GM12878 (cell line): Measurements from ENCODE around the gene ADCY10. TPM values are rescaled to one million over a fixed set of nuclear protein-coding genes. Genes with fewer than 3 reads are reported as not detected.
"Not testable (repeated sequence)": the region's sequence is repeated elsewhere in the genome, so short reads cannot be mapped to it uniquely, and the experiment has no call there.

Experiments used
- ATAC-seq: fragments of 200-7000 bp; cut with Tn5 transposase; 3 replicates; pipeline ENCODE4 v1.9.1; 2020; ENCODE audit warnings: mild to moderate bottlenecking, moderate library complexity
- BruUV-seq: library from RNA; stranded (reverse); fragments of 400-500 nt; replicated peaks from 2 replicates; lab custom pipeline; 2021; lab: Mats Ljungman, UMichigan
- CTCF ChIA-PET: fragments of 300-600 bp; sonication (Branson Sonifier 250); formaldehyde crosslinking; extraction: SDS; loops from one replicate; lab custom pipeline; 2021; ENCODE audit warnings: inconsistent platforms; lab: Yijun Ruan, JAX
- POLR2A ChIA-PET: fragments of 350-600 bp; formaldehyde crosslinking; extraction: SDS; loops from one replicate; lab custom pipeline; 2021; ENCODE audit warnings: inconsistent platforms; lab: Charles Lee
- RAD21 ChIA-PET: fragments of 300-600 bp; sonication (Branson Sonifier 250); formaldehyde crosslinking; loops from one replicate; lab custom pipeline; 2023; ENCODE audit warnings: antibody characterized with exemption; ENCODE audit not compliant: unreplicated experiment; lab: Charles Lee
- SMC1A ChIA-PET: fragments of 300-600 bp; sonication (Branson Sonifier 250); formaldehyde crosslinking; loops from one replicate; lab custom pipeline; 2023; ENCODE audit not compliant: unreplicated experiment, uncharacterized antibody; lab: Charles Lee
- DNase-seq: peaks from one replicate; pipeline ENCODE4 v3.0.0-alpha.2; 2011; ENCODE audit warnings: low read depth, low spot score
- FAIRE-seq: peaks from 3 replicates; lab custom pipeline; 2011; peaks lifted over from hg19 to GRCh38; lab: Jason Lieb, UNC
- H2AFZ ChIP-seq: 2 replicates; pipeline ENCODE4 v1.6.0; 2011; ENCODE audit warnings: low read depth, low read length, control low read depth; ENCODE audit not compliant: control insufficient read depth
- H3K27ac ChIP-seq: 2 replicates; pipeline ENCODE4 v1.5.1; 2011; ENCODE audit warnings: control low read depth; ENCODE audit not compliant: control insufficient read depth, insufficient read depth
- H3K27me3 ChIP-seq, 2 experiments: replicated peaks in 1 of 2; 2 replicates each; pipeline versions ENCODE4 v1.6.0 to v1.6.1; 2011; ENCODE audit warnings: low read length in 1 of 2; ENCODE audit not compliant: control insufficient read depth in 2 of 2, insufficient read depth in 2 of 2
- H3K36me3 ChIP-seq, 2 experiments: 2 replicates each; pipeline ENCODE4 v1.5.1; 2011; ENCODE audit warnings: low read length in 1 of 2; ENCODE audit not compliant: control insufficient read depth in 2 of 2, insufficient read depth in 2 of 2
- H3K4me1 ChIP-seq: 2 replicates; pipeline ENCODE4 v1.6.1; 2011; ENCODE audit warnings: mild to moderate bottlenecking, low read length, moderate library complexity, mixed read lengths; ENCODE audit not compliant: control insufficient read depth, insufficient read depth
- H3K4me2 ChIP-seq: 2 replicates; pipeline ENCODE4 v1.6.0; 2011; ENCODE audit warnings: control low read depth; ENCODE audit not compliant: control insufficient read depth, insufficient read depth
- H3K4me3 ChIP-seq: fragments of 200-600 bp; sonication (generic); 2 replicates; pipeline ENCODE4 v1.5.1; 2016
- H3K79me2 ChIP-seq: 2 replicates; pipeline ENCODE4 v1.6.0; 2011; ENCODE audit warnings: low read length; ENCODE audit not compliant: control insufficient read depth, insufficient read depth
- H3K9ac ChIP-seq: 2 replicates; pipeline ENCODE4 v1.8.0; 2011; ENCODE audit warnings: low read length, control low read depth, mixed read lengths; ENCODE audit not compliant: control insufficient read depth, insufficient read depth
- H3K9me3 ChIP-seq: replicated peaks from 3 replicates; pipeline ENCODE4 v1.5.1; 2011; ENCODE audit warnings: mild to moderate bottlenecking, low read length; ENCODE audit not compliant: control insufficient read depth, insufficient read depth
- H4K20me1 ChIP-seq: 2 replicates; pipeline ENCODE4 v1.6.0; 2011; ENCODE audit not compliant: control insufficient read depth, insufficient read depth
- BACH1 ChIP-seq: fragments of 450-650 bp; IDR thresholded peaks from 2 replicates; pipeline ENCODE4 v1.6.1; 2017; ENCODE audit warnings: mild to moderate bottlenecking, borderline replicate concordance
- CREM ChIP-seq: IDR thresholded peaks from 2 replicates; pipeline ENCODE4 v1.6.1; 2014; ENCODE audit warnings: antibody characterized with exemption, low read depth
- JUNB ChIP-seq: IDR thresholded peaks from 2 replicates; pipeline ENCODE4 v1.6.1; 2016; ENCODE audit warnings: antibody characterized with exemption, mild to moderate bottlenecking
- MTA3 ChIP-seq: IDR thresholded peaks from 2 replicates; pipeline ENCODE4 v1.6.1; 2012; ENCODE audit warnings: low read length, inconsistent platforms, borderline replicate concordance
- RELA ChIP-seq: fragments of 450-650 bp; IDR thresholded peaks from 2 replicates; pipeline ENCODE4 v1.8.0; 2014; ENCODE audit warnings: borderline replicate concordance; ENCODE audit not compliant: partially characterized antibody
- SUZ12 ChIP-seq: fragments of 200-600 bp; sonication (generic); IDR thresholded peaks from one replicate; pipeline ENCODE4 v1.6.1; 2018; ENCODE audit warnings: antibody characterized with exemption, mild to moderate bottlenecking; ENCODE audit not compliant: unreplicated experiment
- TCF12 ChIP-seq: IDR thresholded peaks from 2 replicates; pipeline ENCODE4 v1.6.1; 2011; ENCODE audit warnings: low read depth, mild to moderate bottlenecking, low read length
- whole genome bisulfite sequencing: methylation state at CpG from one replicate; pipeline ENCODE4 v1.1.6; 2016; ENCODE audit warnings: low lambda C conversion rate; ENCODE audit not compliant: insufficient replicate concordance, insufficient coverage; ENCODE audit errors: missing lambda C conversion rate; 5-methylcytosine and 5-hydroxymethylcytosine counted together
- in situ Hi-C: fragments of 300-500 bp; cut with MboI; formaldehyde crosslinking; loops from 9 replicates; pipeline ENCODE4 v1.14.3; 2018; ENCODE audit warnings: mixed read lengths
- intact Hi-C: fragments of 100-400 bp; cut with micrococcal nuclease; formaldehyde crosslinking; loops from one replicate; pipeline ENCODE4 v1.14.2; 2022; ENCODE audit not compliant: unreplicated experiment
- polyA plus RNA-seq, 11 experiments: library from polyadenylated mRNA; depleted of rRNA in 4 of 11; unstranded in 6 of 11; stranded (reverse) in 5 of 11; fragments of >200 nt; fragmentation: Nextera tagmentation in 4 of 11; fragmentation: Illumina TruSeq in 1 of 11; extraction: Ambion mirVana in 4 of 11; extraction: Trizol in 1 of 11; gene quantifications; 1 replicate in 1 of 11; 2 replicates in 10 of 11; pipeline versions ENCODE4 v1.2.1 to v1.2.3, GENCODE V29; 2011 to 2016; ENCODE audit warnings: inconsistent platforms in 2 of 11, missing spikeins in 2 of 11, low read depth in 1 of 11
- total RNA-seq, 4 experiments: library from RNA; depleted of rRNA in 3 of 4; stranded (reverse); fragments of >200 nt in 3 of 4; fragmentation: Illumina TruSeq in 1 of 4; extraction: Trizol in 1 of 4; gene quantifications; 2 replicates each; pipeline versions ENCODE4 v1.2.1 to v1.2.3, GENCODE V29; 2013 to 2021
- TF ChIP-seq, protein P1 (sequence below): fragments of 150-350 bp; IDR thresholded peaks from 2 replicates; pipeline ENCODE4 v1.6.1; 2016; ENCODE audit warnings: low read depth, low read length
- TF ChIP-seq, protein P2 (sequence below): fragments of 450-650 bp; IDR thresholded peaks from 2 replicates; pipeline ENCODE4 v1.6.1; 2017; ENCODE audit warnings: borderline replicate concordance

The ADCY10 gene
- total and polyA plus RNA-seq, 10 of the 15 experiments (the other 5 are each of a cell fraction or from before 2014, with no cell fraction given): 0.13 to 0.22 TPM; not detected in 8

DNA sequence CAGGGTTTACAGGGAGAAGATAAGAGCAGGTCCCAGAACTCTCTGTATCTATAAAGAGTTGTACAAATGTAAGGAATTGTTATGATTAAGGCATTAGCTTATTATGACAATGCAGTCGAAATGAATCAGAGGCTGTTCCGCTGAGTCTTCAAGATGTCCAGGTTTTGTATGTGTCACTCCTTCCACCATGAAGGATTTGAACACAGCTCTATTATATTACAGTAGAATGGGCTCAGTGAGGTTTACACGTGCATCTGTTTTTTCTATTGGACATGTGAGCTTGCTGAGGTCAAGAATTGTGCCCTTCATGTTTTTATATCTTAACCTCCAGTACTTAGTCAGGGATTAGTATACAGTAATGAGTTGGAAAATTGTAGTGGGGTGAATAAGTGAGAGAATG is 105.8 kb downstream of the ADCY10 start:
- H3K4me3 ChIP-seq: no peak overlapping the region
- H3K79me2 ChIP-seq: no peaks in the 10 kb centered on the region
- H3K27ac ChIP-seq: no peak overlapping the region
- H3K9me3 ChIP-seq: no peaks in the 10 kb centered on the region; the same call in 2 of the 3 replicates
- intact Hi-C loops: no loop called here
- ATAC-seq (no peak), DNase-seq (no peak), FAIRE-seq (no peak)
- no peak for TF ChIP-seq TCF12
- no peak for TF ChIP-seq CREM
- no peak for TF ChIP-seq MTA3
- TF ChIP-seq, protein P1, sequence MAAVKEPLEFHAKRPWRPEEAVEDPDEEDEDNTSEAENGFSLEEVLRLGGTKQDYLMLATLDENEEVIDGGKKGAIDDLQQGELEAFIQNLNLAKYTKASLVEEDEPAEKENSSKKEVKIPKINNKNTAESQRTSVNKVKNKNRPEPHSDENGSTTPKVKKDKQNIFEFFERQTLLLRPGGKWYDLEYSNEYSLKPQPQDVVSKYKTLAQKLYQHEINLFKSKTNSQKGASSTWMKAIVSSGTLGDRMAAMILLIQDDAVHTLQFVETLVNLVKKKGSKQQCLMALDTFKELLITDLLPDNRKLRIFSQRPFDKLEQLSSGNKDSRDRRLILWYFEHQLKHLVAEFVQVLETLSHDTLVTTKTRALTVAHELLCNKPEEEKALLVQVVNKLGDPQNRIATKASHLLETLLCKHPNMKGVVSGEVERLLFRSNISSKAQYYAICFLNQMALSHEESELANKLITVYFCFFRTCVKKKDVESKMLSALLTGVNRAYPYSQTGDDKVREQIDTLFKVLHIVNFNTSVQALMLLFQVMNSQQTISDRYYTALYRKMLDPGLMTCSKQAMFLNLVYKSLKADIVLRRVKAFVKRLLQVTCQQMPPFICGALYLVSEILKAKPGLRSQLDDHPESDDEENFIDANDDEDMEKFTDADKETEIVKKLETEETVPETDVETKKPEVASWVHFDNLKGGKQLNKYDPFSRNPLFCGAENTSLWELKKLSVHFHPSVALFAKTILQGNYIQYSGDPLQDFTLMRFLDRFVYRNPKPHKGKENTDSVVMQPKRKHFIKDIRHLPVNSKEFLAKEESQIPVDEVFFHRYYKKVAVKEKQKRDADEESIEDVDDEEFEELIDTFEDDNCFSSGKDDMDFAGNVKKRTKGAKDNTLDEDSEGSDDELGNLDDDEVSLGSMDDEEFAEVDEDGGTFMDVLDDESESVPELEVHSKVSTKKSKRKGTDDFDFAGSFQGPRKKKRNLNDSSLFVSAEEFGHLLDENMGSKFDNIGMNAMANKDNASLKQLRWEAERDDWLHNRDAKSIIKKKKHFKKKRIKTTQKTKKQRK: no peak
- TF ChIP-seq, protein P2, sequence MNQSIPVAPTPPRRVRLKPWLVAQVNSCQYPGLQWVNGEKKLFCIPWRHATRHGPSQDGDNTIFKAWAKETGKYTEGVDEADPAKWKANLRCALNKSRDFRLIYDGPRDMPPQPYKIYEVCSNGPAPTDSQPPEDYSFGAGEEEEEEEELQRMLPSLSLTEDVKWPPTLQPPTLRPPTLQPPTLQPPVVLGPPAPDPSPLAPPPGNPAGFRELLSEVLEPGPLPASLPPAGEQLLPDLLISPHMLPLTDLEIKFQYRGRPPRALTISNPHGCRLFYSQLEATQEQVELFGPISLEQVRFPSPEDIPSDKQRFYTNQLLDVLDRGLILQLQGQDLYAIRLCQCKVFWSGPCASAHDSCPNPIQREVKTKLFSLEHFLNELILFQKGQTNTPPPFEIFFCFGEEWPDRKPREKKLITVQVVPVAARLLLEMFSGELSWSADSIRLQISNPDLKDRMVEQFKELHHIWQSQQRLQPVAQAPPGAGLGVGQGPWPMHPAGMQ: no peak
- no peak for TF ChIP-seq BACH1
- TF ChIP-seq RELA: no peak
- no peak for TF ChIP-seq SUZ12
- TF ChIP-seq JUNB: no peak
- ChIA-PET RAD21 (interaction anchor here (0.8 kb wide), 1 partner anchor 277 kb away, joined by 3 read pairs; no protein-coding TSS in a partner anchor), SMC1A (interaction anchor here (0.5 to 1.7 kb wide), 4 partner anchors 17 to 274 kb away, joined by 3 to 5 read pairs (median 3); no protein-coding TSS in a partner anchor), CTCF (interaction anchor here (1.2 to 1.9 kb wide), 2 partner anchors 206 to 274 kb away, joined by 4 to 12 read pairs; no protein-coding TSS in a partner anchor), POLR2A (no interaction called here)
- H4K20me1 ChIP-seq: no peaks in the 10 kb centered on the region
- WGBS: 74% methylated on average over 3 of the region's 3 CpGs
- in situ Hi-C loops: no loop called here
- no peak overlapping the region for H3K9ac ChIP-seq
- H3K27me3 ChIP-seq: no peaks in the 10 kb centered on the region
- H3K36me3 ChIP-seq: no peaks in the 10 kb centered on the region
- no peak overlapping the region for H2AFZ ChIP-seq
- H3K4me1 ChIP-seq: peaks cover 12% of the 10 kb centered on the region
- no TSS peak for BruUV-seq
- H3K4me2 ChIP-seq: no peak overlapping the region

DNA sequence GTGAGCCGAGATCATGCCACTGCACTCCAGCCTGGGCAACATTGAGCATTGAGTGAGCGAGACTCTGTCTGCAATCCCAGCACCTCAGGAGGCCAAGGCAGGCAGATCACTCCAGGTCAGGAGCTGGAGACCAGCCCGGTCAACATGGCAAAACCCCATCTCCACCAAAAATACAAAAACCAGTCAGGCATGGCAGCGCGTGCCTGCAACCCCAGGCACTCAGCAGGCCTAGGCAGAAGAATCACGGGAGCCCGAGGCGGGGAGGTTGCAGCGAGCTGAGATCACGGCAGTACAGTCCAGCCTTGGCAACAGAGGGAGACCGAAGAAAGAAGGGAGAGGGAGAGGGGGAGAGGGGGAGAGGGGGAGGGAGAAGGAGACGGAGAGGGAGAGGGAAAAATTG is 107.3 kb downstream of the ADCY10 start:
- H3K36me3 ChIP-seq, CTCF ChIA-PET, BruUV-seq, POLR2A ChIA-PET, FAIRE-seq, H2AFZ ChIP-seq, intact Hi-C loops, SMC1A ChIA-PET, H3K4me3 ChIP-seq, ATAC-seq, H3K9me3 ChIP-seq, H3K9ac ChIP-seq, H4K20me1 ChIP-seq, H3K27me3 ChIP-seq, in situ Hi-C loops, H3K27ac ChIP-seq, H3K79me2 ChIP-seq, DNase-seq, H3K4me2 ChIP-seq: not testable (repeated sequence)
- RAD21 ChIA-PET: interaction anchor here (0.6 kb wide), 1 partner anchor 58 kb away, joined by 4 read pairs; no protein-coding TSS in a partner anchor
- WGBS: 87% methylated on average over 10 of the region's 12 CpGs
- peaks cover 12% of the 10 kb centered on the region for H3K4me1 ChIP-seq
